ENCODE measurements around the gene PXN. TPM values are rescaled to one million over a fixed set of nuclear protein-coding genes. Genes with fewer than 3 reads are reported as not detected.

PXN gene
- total RNA-seq, 2 donors from 2014 or later, result 133 to 142 TPM

DNA sequence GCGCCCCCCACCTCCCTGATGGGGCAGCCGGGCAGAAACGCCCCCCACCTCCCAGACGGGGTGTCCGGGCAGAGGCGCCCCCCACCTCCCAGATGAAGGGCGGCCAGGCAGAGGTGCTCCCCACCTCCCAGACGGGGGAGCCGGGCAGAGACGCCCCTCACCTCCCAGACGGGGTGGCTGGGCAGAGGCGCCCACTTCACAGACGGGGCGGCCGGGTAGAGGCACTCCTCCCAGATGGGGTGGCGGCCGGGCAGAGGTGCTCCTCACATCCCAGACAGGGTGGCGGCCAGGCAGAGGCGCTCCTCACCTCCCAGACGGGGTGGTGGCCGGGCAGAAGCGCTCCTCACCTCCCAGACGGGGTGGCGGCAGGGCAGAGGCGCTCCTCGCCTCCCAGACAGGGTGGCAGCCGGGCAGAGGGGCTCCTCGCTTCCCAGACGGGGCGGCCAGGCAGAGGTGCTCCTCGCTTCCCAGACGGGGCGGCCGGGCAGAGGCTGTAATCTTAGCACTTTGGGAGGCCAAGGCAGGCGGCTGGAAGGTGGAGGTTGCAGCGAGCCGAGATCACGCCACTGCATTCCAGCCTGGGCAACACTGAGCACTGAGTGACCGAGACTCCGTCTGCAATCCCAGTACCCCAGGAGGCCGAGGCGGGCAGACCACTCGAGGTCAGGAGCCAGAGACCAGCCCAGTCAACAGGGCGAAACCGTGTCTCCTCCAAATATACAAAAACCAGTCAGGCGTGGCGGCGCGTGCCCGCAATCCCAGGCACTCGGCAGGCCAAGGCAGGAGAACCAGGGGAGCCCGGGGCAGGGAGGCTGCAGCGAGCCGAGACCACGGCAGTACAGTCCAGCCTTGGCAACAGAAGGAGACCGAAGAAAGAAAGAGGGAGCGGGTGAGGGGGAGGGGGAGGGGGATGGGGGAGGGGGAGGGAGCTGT lies 12.9 kb upstream of the PXN start:
- no peaks in the 10 kb centered on the region for H3K9me3 ChIP-seq
- H3K9ac ChIP-seq (ENCODE audit: low read depth in 2 of 2, low read length in 2 of 2), result no peak overlapping the region
- TF ChIP-seq, protein P1, sequence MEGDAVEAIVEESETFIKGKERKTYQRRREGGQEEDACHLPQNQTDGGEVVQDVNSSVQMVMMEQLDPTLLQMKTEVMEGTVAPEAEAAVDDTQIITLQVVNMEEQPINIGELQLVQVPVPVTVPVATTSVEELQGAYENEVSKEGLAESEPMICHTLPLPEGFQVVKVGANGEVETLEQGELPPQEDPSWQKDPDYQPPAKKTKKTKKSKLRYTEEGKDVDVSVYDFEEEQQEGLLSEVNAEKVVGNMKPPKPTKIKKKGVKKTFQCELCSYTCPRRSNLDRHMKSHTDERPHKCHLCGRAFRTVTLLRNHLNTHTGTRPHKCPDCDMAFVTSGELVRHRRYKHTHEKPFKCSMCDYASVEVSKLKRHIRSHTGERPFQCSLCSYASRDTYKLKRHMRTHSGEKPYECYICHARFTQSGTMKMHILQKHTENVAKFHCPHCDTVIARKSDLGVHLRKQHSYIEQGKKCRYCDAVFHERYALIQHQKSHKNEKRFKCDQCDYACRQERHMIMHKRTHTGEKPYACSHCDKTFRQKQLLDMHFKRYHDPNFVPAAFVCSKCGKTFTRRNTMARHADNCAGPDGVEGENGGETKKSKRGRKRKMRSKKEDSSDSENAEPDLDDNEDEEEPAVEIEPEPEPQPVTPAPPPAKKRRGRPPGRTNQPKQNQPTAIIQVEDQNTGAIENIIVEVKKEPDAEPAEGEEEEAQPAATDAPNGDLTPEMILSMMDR (IDR thresholded peaks at IDR 0.05), result no peak
- no peak for DNase-seq
- H3K4me1 ChIP-seq, result no peaks in the 10 kb centered on the region
- no peaks in the 10 kb centered on the region for H3K36me3 ChIP-seq
- H3K4me3 ChIP-seq, result no peak overlapping the region
- no peak overlapping the region for H3K27ac ChIP-seq
- no peaks in the 10 kb centered on the region for H3K27me3 ChIP-seq
- intact Hi-C loops (cut with DNase I), result no loop called here

GRCh38 chr12:120276734-120277133 lies 11.2 kb upstream of the PXN start:
- intact Hi-C loops (cut with DNase I), result no loop called here
- Histone ChIP-seq H3K27me3 (no peaks in the 10 kb centered on the region), H3K9ac (ENCODE audit: low read depth in 2 of 2, low read length in 2 of 2) (no peak overlapping the region), H3K27ac (no peak overlapping the region), H3K9me3 (no peaks in the 10 kb centered on the region), H3K4me3 (no peak overlapping the region), H3K4me1 (no peaks in the 10 kb centered on the region), H3K36me3 (no peaks in the 10 kb centered on the region)
- TF ChIP-seq, protein P1 (IDR thresholded peaks at IDR 0.05), result no peak
- no peak for DNase-seq

- DNase-seq, result no peak
Measured at GRCh38 chr12:120267736-120268135, 2.2 kb upstream of the PXN start.

GRCh38 chr12:120266180-120266870 lies 795 bp upstream of the PXN start:
- H3K9ac ChIP-seq (ENCODE audit: low read depth in 2 of 2, low read length in 2 of 2), result peak overlapping the region in 1 of 2 donors; percentile 14
- H3K27me3 ChIP-seq, result no peaks in the 10 kb centered on the region
- no peak overlapping the region for H3K4me3 ChIP-seq
- peaks cover 26% of the 10 kb centered on the region for H3K4me1 ChIP-seq
- DNase-seq, result no peak
- H3K36me3 ChIP-seq, result no peaks in the 10 kb centered on the region
- TF ChIP-seq, protein P1 (IDR thresholded peaks at IDR 0.05), result peak; percentile 3
- H3K9me3 ChIP-seq, result no peaks in the 10 kb centered on the region
- no peak overlapping the region for H3K27ac ChIP-seq
- intact Hi-C loops (cut with DNase I), result loop anchor here (2.0 kb wide), 1 partner anchor 38 kb away; no protein-coding TSS in a partner anchor

More at GRCh38 chr12:120267736-120268135, 2.2 kb upstream of the PXN start:
- Histone ChIP-seq H3K9me3 (no peaks in the 10 kb centered on the region), H3K4me1 (peaks cover 16% of the 10 kb centered on the region), H3K9ac (ENCODE audit: low read depth in 2 of 2, low read length in 2 of 2) (no peak overlapping the region), H3K4me3 (no peak overlapping the region), H3K27me3 (no peaks in the 10 kb centered on the region), H3K36me3 (no peaks in the 10 kb centered on the region), H3K27ac (peak overlapping the region; percentile 67)
- TF ChIP-seq, protein P1 (IDR thresholded peaks at IDR 0.05), result no peak
- intact Hi-C loops (cut with DNase I), result loop anchor here (2.0 kb wide), 1 partner anchor 39 kb away; no protein-coding TSS in a partner anchor

DNA sequence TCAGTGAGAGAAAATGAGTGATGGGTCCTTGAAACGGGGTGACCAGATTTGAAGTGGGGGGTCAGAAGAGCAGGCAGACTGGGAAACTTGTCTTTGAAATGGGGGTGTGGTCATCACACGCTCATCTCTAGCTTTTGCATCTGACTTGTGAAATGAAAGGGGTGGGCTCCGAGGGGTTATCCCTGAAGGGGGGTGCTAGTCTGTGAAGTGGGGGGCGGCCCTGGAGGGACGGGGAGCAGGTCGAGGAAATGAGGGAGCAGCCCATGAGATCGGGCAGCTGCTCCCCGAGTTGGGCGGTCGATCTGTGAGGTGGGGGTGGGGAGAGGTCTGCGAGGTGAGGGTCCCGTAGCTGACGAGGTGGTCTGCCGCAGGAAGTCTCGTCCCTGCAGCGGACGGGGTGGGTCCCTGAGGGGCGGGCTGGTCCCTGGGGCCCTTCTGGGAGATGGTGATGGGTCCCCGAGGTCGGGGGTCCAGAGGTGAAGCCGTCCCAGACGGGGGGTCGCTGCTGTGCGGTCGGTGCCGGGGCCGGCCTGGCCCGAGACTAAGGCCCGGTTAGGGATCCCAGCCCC lies 542 bp downstream of the PXN start:
- peak overlapping the region; percentile 78 for H3K27ac ChIP-seq
- peaks cover 26% of the 10 kb centered on the region for H3K4me1 ChIP-seq
- H3K27me3 ChIP-seq, result no peaks in the 10 kb centered on the region
- no peak for DNase-seq
- no peaks in the 10 kb centered on the region for H3K9me3 ChIP-seq
- intact Hi-C loops (cut with DNase I), result no loop called here
- peak overlapping the region; percentile 95 for H3K4me3 ChIP-seq
- TF ChIP-seq, protein P1 (IDR thresholded peaks at IDR 0.05), result no peak
- no peaks in the 10 kb centered on the region for H3K36me3 ChIP-seq
- H3K9ac ChIP-seq (ENCODE audit: low read depth in 2 of 2, low read length in 2 of 2), result peak overlapping the region; percentile 76 to 98
